ENCODE data around the gene ZDHHC24.

DNA sequence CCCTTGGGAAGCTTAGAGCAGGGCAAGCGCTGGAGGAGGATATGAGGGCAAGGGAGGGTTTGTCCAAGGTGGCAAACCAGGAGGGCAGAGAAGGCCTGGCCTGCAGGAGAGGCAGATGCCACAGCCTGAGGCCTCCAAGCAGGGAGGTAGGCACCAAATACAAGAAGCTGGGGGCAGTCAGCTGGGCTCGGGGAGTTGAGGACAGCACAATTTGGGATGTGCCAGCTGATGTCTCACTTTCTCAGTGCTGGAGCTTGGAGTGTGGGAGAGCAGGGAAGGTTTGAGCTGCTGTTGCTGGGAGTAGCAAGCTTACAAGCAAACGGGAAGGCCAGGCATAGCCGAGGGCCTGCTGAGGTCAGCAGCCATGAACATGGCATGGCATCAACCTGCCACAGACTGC lies 4.0 kb downstream of the ZDHHC24 start:
- TF ChIP-seq POLR2AphosphoS5 (IDR thresholded peaks at IDR 0.05; ENCODE audit: low read depth) = no peak
- no peak for TF ChIP-seq CTCF (conservative IDR thresholded peaks at IDR 0.05; ENCODE audit: low read depth in 2 of 2)
- TF ChIP-seq EZH2 (IDR thresholded peaks at IDR 0.05; ENCODE audit: low read depth, unreplicated experiment) = no peak
- TF ChIP-seq EZH2phosphoT487 (IDR thresholded peaks at IDR 0.05; ENCODE audit: unreplicated experiment) = no peak
